ENCODE measurements around the gene HOTAIR.

DNA sequence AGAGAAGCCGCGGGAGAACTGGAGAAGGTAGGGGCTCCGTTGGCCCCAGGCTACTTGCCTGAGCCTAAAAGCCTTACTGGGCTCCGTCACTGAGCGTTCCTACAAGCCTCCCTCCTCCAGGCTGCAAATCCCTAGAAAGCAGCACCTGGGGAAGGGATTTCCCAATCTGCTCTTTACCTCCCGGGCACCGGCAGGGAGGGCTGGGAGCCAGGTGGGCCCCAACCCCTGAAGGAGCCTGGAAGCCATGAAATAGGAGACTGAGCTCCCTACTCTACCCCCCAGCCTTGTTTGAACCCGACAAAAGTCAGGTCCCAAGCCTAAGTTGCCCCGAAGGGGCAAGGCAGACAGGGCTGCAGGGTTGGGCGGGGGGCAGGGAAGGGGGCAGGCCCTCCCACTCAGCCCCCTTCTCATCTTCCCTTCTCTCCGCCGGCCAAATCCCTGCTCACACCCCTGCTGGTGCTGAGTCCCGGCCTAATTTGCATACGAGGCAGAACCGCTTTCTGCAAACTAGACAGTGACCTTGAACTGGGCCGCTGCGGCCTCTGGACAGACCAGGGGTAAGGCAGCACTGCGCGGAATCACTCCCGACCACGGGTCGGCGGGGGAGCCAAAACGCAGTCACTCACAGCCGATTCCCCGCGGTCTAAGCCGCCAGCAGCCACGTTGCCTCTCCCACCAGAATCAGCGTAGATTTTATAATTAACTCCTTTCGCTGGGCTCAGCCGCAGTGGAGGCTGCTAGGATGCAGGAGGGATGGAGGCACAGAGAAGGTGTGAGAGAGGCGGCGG lies 23.8 kb downstream of the HOTAIR start:
- TF ChIP-seq, protein P1, sequence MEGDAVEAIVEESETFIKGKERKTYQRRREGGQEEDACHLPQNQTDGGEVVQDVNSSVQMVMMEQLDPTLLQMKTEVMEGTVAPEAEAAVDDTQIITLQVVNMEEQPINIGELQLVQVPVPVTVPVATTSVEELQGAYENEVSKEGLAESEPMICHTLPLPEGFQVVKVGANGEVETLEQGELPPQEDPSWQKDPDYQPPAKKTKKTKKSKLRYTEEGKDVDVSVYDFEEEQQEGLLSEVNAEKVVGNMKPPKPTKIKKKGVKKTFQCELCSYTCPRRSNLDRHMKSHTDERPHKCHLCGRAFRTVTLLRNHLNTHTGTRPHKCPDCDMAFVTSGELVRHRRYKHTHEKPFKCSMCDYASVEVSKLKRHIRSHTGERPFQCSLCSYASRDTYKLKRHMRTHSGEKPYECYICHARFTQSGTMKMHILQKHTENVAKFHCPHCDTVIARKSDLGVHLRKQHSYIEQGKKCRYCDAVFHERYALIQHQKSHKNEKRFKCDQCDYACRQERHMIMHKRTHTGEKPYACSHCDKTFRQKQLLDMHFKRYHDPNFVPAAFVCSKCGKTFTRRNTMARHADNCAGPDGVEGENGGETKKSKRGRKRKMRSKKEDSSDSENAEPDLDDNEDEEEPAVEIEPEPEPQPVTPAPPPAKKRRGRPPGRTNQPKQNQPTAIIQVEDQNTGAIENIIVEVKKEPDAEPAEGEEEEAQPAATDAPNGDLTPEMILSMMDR (IDR thresholded peaks at IDR 0.05; ENCODE audit: extremely low read depth in 1 of 2, insufficient read depth in 1 of 2, low read depth in 1 of 2, low read length in 2 of 2) = no peak
- no peak for TF ChIP-seq POLR2AphosphoS5 (IDR thresholded peaks at IDR 0.05; ENCODE audit: insufficient read depth, low read depth, low read length)
- no peak for TF ChIP-seq JUN (IDR thresholded peaks at IDR 0.05; ENCODE audit: borderline replicate concordance, insufficient read depth, insufficient read length, low read depth)
- peak; percentile 87 for TF ChIP-seq EZH2 (IDR thresholded peaks at IDR 0.05; ENCODE audit: borderline replicate concordance, low read depth, low read length, severe bottlenecking)
- no peak for TF ChIP-seq FOS (IDR thresholded peaks at IDR 0.05; ENCODE audit: borderline replicate concordance, insufficient read depth, low read length)
- TF ChIP-seq POLR2A (IDR thresholded peaks at IDR 0.05; ENCODE audit: low read depth, low read length) = no peak
- TF ChIP-seq, protein P2, sequence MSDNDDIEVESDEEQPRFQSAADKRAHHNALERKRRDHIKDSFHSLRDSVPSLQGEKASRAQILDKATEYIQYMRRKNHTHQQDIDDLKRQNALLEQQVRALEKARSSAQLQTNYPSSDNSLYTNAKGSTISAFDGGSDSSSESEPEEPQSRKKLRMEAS (IDR thresholded peaks at IDR 0.05; ENCODE audit: insufficient read depth, insufficient read length) = no peak
- TF ChIP-seq GATA2 (IDR thresholded peaks at IDR 0.05; ENCODE audit: insufficient read depth, insufficient read length, low read depth, low read length) = no peak
- TF ChIP-seq MYC (IDR thresholded peaks at IDR 0.05; ENCODE audit: low read depth, low read length) = no peak
